Activated T-cell treated with anti-CD3 and anti-CD28 coated beads for 1 hour (primary cell): ENCODE results near the gene PIGP.
"Not testable (repeated sequence)": the region's sequence is repeated elsewhere in the genome, so short reads cannot be mapped to it uniquely, and the experiment has no call there.

ENCODE experiments used
- DNase-seq: peaks from one replicate; pipeline ENCODE4 v3.0.0-alpha.2; 2020; ENCODE audit warnings: low read depth

PIGP gene

DNA sequence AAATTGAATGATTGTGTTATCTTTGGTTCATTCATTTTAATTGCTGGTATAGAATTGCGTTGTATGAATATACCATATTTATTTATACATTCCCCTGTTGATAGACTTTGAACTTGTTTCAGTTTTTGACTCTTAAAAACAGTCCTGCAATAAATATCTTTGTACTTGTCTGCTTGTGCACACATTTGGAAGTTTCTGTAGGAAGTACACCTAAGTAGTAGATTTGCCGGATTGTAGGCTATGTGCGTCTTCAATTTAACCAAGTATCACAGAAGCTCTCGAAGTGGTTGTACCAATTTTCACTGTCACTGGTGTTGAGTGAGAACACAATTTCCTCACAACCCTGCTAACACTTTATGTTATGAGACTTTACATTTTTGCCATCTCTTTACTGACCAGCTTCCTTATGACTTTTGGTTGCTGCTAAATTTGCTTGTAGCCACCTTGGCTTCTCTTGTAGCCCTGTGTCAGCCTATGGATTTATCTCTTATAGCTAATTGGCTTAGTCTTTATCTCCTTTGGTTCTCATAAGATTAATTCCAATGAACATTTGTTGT lies 2.4 kb upstream of the PIGP start:
- no peak for DNase-seq

DNA sequence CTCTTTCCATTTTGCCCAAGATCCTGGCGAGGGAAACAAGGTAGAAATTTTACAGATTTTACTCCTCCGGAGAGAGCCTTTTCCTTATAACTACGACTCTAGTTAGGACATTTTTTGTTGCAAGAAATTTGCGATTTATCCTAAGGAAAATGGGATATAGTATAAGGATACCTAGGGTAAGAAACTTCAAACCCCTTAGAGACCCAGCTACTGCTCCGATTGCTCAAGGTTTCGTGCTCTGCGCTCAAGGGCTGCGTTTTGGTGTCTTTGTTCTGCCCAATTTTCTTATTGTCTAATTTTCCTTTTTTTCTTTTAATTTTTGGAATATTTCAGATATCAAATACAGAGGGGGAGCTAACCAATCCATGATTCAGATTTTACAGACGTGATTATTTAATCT lies 1.7 kb upstream of the PIGP start:
- DNase-seq = no peak

- no peak for DNase-seq
Measured at GRCh38 chr21:37074197-37074510, 1.3 kb upstream of the PIGP start.

- peak; percentile 52 for DNase-seq
Measured at GRCh38 chr21:37073417-37074196, 736 bp upstream of the PIGP start.

GRCh38 chr21:37072274-37072987 lies 440 bp downstream of the PIGP start:
- peak; percentile 63 for DNase-seq

- DNase-seq = no peak
Measured at GRCh38 chr21:37071561-37072273, 1.2 kb downstream of the PIGP start.

- no peak for DNase-seq
Measured at GRCh38 chr21:37065561-37066177, 7.2 kb downstream of the PIGP start.

DNA sequence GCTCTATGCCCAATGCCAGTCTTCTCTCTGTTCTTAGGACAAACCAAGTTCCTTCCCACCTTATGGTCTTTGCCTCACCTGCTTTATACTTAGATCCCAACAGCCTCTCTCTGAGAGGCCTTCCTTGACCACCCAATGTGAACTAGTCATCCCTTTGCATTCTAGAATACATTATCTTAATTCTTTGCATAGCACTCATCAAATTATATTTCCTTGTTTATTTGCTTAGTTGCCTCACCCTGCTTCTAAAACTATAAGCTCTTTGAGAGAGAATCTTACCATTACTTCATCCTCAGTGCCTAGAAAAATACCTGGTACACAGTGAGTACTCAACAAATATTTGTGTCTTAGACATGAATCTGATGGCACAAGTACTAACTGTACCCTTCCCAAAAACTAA lies 8.0 kb downstream of the PIGP start:
- no peak for DNase-seq

GRCh38 chr21:37063433-37063832 lies 9.4 kb downstream of the PIGP start:
- no peak for DNase-seq

DNA sequence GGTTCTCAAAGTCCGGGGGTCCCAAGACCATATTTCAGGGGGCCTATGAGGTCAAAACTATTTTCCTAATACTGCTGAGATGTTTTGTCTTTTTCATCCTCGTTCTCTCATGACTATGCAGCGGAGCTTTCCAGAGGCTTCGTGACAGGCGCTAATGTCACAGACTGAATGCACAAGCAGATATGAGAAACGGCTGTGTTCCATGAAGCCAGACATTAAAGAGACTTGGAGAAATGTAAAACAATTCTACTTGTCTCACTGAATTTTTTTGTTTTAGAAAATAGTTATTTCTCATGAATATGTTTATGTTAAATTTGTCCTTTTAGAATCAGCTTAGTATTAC lies 10.3 kb downstream of the PIGP start:
- no peak for DNase-seq

DNA sequence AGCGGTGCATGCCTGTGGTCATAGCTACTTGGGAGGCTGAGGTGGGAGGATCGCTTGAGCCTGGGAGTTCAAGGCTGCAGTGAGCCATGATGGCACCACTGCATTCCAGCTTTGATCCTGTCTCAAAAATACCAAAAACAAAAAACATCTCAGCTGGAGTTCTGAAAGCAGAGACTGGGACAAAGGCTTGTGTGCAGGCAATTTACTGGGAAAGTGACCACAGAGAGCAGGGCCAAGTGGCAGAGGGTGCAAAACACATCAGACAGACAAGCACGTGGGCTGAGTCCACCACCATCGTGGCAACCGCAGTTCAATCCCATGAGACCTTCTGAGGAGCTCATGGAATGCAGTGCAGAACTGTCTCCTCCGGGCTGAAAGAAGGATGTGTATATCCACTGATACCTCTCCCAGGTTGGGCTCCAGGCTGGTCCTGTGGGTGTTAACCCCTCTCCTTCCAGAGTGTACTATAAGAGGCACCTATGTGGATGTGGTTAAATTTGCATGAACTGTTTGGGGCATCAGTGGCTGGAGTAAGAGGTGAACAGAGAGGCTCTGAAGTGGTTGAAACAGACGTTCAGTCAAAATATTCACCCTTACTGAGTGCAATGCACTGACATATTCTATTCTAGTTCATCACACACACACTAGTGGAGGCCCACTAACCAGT lies 10.8 kb downstream of the PIGP start:
- DNase-seq = no peak

- DNase-seq = no peak
Measured at GRCh38 chr21:37060296-37060695, 12.6 kb downstream of the PIGP start.

- DNase-seq = no peak
Measured at GRCh38 chr21:37059181-37059580, 13.7 kb downstream of the PIGP start.

GRCh38 chr21:37058261-37058660 lies 14.6 kb downstream of the PIGP start:
- DNase-seq = no peak

GRCh38 chr21:37057614-37058013 lies 15.3 kb downstream of the PIGP start:
- no peak for DNase-seq

DNA sequence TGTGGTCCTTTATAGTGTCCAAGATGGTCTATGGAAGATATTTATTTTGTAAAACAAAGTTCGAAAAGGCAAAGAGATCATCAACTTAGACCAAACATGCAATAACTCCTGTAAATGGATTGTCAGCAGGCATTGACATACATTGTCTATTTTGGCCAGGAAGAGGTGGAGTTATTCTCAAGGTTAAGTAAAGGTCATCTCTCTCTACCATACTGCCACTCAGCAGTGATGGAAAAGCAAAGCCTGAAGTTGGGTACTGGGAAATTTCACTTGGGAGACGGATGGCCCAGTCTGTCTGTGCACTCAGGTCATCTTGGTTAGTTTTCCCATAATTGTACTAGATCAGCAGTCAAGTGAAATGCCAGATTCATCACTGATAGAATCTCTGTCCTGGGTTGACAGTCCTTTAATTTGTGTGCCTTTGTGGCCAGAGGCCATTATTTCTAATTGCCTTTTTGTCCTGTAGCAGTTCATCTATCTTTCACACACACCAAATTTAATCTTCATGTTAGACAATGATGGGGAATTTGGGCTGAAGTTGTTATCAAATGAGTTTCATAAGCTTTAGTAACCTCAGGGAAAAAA lies 17.5 kb downstream of the PIGP start:
- DNase-seq = no peak

GRCh38 chr21:37049741-37050140 lies 23.1 kb downstream of the PIGP start:
- not testable (repeated sequence) for DNase-seq

DNA sequence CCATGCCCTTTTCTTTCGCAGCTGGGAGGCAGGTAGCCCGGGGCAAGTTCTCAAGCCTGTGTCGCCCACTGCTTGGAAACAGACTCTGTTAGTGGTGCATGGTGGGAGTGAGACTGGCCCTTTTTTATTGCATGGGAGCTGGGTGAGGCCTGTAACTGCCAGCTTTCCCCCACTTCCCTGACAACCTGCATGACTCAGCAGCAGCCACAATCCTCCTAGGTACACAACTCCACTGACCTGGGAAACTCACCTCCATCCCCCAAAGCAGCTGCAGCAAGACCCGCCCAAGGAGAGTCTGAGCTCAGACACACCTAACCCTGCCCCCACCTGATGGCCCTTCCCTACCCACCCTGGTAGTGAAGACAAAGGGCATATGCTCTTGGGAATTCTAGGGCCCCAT lies 25.8 kb downstream of the PIGP start:
- DNase-seq = no peak

DNA sequence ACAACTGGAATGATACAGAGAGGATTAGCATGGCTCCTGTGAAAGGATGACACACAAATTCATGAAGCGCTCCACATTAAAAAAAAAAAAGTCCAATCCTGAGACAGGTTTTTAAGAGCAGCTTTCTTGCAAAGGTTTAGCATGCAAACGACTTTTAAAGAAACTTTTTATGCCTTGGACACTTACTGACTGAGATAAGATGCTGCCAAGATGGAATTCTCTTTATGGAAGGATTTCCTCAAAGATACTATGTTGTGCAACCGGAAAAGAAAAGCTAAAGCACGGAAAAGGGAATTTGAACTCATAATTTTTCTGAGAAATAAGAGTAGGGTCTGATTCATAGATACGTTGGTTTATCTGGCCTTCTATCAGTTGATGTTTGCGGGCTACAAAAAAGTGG lies 27.3 kb downstream of the PIGP start:
- no peak for DNase-seq

DNA sequence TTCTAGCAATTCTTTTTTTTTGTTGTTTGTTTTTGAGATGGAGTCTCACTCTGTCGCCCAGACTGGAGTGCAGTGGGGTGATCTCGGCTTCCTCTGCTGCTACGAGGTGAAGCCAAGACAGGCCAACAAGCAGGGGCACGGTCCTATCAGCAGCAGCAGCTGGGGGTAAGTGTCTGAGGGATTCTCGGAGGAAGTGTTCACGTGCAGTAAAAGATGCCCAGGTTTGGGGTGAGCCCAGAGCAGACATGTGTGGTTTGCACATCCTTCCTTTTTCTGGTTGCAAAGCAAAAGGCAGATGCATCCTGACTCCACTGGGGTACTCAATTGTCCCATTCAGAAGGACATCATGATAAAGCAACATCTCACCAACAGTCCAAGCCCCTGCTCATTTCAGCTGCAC lies 27.7 kb downstream of the PIGP start:
- DNase-seq = no peak

- DNase-seq = no peak
Measured at GRCh38 chr21:37044643-37045042, 28.2 kb downstream of the PIGP start.

DNA sequence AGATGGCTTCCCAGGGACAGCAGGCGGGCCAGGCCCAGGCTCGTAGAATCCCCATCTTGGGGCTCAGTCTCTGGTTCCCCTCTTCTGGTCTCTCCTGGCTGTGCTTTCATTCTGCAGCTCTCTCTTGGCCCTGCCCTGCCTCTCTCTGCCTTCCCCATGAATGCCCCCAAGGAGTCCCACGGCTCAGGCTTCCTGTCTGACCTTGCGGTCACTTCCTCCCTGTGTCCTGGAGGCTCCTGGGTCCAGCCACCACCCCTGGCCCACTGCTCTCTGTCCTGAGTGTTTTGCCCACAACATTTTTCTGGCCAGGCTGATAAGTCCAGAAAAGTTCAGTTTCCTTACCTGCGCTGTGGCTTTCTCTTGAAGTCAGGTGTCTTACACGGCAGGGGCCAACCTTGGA lies 29.1 kb downstream of the PIGP start:
- no peak for DNase-seq
